Colonic mucosa (tissue), 4 donors: ENCODE data around the gene SPATA13. TPM values are rescaled to one million over a fixed set of nuclear protein-coding genes. Genes with fewer than 3 reads are reported as not detected.

Experiments
- DNase-seq: peaks from one replicate; pipeline ENCODE4 v3.0.0-alpha.2; 2020
- H3K27ac ChIP-seq: fragments of 200-600 bp; one replicate; pipeline ENCODE4 v1.8.0; 2021
- H3K27me3 ChIP-seq: fragments of 200-600 bp; one replicate; pipeline ENCODE4 v1.8.0; 2021
- H3K36me3 ChIP-seq: fragments of 200-600 bp; one replicate; pipeline ENCODE4 v1.8.0; 2021
- H3K4me1 ChIP-seq: fragments of 200-600 bp; one replicate; pipeline ENCODE4 v1.8.0; 2021; ENCODE audit warnings: mild to moderate bottlenecking
- H3K4me3 ChIP-seq: fragments of 200-600 bp; one replicate; pipeline ENCODE4 v1.8.0; 2021
- H3K9ac ChIP-seq, 2 donors: one replicate each; pipeline ENCODE4 v1.7.0; 2013; ENCODE audit warnings: control low read depth in 2 of 2, low read depth in 2 of 2, low read length in 2 of 2
- H3K9me3 ChIP-seq: fragments of 200-600 bp; one replicate; pipeline ENCODE4 v1.8.0; 2021
- intact Hi-C: fragments of 100-400 bp; cut with DNase I; formaldehyde crosslinking; loops from one replicate; pipeline ENCODE4 v1.14.1; 2022
- total RNA-seq, 2 donors: library from RNA; stranded (reverse); fragmentation: NEBNext Ultra II Directional in 1 of 2; extraction: Animal tissue kit (Norgen Biotek cat#: 25700) in 1 of 2; gene quantifications; one replicate each; pipeline ENCODE4 v1.2.1, GENCODE V29; 2021
- TF ChIP-seq, protein P1 (sequence below): fragments of 200-600 bp; IDR thresholded peaks from one replicate; pipeline ENCODE4 v1.8.0; 2022; ENCODE audit warnings: antibody characterized with exemption, mild to moderate bottlenecking
- donor health status: healthy.
- donor health status: DM: no; HTN: no; CAD: no.
- donor health status: DM: no; HTN: no; CAD: no.

Gene SPATA13
- total RNA-seq, 2 donors from 2014 or later = 41.5 to 43.8 TPM

DNA sequence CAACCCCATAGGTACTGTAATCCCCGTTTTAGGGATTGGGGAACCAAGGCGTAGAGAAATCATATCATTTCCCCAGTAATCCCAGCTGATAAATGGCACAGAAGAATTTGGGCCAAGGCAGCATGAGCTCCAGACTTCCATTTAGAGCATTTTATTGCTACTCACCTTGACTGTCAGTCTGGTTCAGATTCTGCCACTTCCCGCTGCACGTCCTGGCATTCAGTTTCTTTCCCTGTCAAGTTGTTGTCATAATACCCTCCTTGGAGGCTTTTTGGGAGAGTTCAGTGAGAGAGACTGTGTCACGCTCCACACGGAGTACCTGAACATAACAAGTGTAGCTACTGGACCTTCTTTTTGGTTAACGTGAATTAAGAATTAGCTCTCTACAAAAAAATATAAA is 141.4 kb downstream of the SPATA13 start:
- TF ChIP-seq, protein P1, sequence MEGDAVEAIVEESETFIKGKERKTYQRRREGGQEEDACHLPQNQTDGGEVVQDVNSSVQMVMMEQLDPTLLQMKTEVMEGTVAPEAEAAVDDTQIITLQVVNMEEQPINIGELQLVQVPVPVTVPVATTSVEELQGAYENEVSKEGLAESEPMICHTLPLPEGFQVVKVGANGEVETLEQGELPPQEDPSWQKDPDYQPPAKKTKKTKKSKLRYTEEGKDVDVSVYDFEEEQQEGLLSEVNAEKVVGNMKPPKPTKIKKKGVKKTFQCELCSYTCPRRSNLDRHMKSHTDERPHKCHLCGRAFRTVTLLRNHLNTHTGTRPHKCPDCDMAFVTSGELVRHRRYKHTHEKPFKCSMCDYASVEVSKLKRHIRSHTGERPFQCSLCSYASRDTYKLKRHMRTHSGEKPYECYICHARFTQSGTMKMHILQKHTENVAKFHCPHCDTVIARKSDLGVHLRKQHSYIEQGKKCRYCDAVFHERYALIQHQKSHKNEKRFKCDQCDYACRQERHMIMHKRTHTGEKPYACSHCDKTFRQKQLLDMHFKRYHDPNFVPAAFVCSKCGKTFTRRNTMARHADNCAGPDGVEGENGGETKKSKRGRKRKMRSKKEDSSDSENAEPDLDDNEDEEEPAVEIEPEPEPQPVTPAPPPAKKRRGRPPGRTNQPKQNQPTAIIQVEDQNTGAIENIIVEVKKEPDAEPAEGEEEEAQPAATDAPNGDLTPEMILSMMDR = no peak
- Histone ChIP-seq H3K27me3 (no peaks in the 10 kb centered on the region), H3K4me1 (no peaks in the 10 kb centered on the region), H3K27ac (no peak overlapping the region), H3K4me3 (no peak overlapping the region), H3K36me3 (peaks cover 17% of the 10 kb centered on the region), H3K9me3 (no peaks in the 10 kb centered on the region), H3K9ac (no peak overlapping the region)
- no peak for DNase-seq
- intact Hi-C loops = loop anchor here (5.0 kb wide), 1 partner anchor 205 kb away; no protein-coding TSS in a partner anchor

DNA sequence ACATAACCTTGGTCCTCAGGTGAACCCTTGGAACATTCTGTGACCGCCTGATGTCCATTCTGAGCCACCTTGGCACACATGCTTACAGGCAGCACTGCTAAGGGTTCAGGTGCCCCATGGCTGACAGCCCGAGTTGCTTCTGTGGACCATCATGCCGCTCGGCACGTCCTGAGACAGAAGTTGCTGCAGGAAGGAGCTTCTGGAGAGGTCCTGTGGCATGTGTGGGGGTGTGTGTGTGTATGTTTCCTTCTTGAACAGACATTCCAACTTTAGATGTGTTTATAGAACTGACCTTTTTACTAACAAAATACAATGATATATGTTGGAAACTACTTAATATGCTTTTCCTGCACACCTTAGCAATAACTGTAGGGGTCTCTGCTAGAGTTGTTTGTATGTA is 144.1 kb downstream of the SPATA13 start:
- intact Hi-C loops = loop anchor here (5.0 kb wide), 1 partner anchor 203 kb away; no protein-coding TSS in a partner anchor
- Histone ChIP-seq H3K4me1 (no peaks in the 10 kb centered on the region), H3K27me3 (no peaks in the 10 kb centered on the region), H3K4me3 (no peak overlapping the region), H3K27ac (no peak overlapping the region), H3K9me3 (no peaks in the 10 kb centered on the region), H3K9ac (no peak overlapping the region), H3K36me3 (peaks cover 11% of the 10 kb centered on the region)
- TF ChIP-seq, protein P1 = no peak
- no peak for DNase-seq

DNA sequence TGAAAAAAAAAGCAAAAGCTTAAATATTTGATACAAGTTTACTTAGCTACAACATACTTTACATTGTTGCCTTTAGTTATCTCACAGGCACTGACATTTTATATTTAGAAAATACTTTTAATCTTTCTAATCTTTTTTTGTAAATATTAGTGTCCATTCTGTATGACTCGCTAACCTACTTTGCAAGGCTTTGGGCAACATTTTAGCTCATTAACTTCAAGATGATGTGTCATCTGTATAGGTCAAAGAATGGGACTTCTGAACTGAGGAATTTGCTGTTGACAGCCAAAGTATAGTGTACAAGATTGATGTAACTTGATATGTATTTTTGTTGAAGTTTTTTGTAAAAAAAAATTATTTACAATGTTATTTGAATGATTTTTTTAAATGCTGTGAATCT is 146.1 kb downstream of the SPATA13 start:
- H3K27me3 ChIP-seq = no peaks in the 10 kb centered on the region
- H3K9me3 ChIP-seq = no peaks in the 10 kb centered on the region
- peaks cover 7% of the 10 kb centered on the region for H3K36me3 ChIP-seq

DNA sequence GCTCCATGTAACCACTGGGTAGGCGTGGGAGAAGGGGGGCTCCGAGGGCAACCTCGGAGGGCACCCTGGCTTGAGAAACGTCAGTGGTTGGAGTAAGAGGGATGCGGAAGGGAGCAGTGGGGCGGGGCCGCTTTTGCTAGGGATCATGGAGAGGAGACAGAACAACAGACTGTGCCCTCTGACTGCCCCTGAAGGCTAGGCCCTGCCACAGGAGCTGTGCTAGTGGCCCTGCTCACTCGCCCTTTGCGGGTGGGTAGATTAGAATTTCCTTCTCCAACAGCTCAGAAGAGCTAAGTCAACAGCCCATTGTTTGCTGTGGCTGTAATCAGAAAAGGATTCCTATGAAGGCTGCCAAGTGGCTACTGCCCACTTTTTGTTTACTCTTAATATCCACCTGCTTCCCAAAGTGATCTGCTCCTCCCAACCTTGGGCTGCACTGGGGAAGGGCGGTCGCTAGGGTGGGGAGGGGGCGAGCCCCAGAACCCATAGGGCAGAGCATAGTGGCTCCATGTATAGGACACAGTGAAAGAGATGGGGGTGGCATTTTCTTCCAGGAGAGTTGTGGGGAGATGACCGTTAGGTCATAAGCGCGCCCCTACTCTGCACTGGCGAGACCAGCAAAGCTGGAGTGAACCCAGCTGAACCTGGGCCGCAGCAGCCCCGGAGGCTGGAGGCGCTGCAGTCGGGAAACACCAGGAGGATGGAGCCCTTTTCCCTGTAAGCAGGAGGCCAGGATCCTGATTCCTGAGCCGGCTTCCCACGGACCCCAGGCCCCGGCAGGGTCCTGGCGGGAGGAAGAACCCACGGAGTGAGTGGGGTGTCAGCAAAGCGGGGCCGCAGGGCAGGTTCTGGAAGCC is 146.9 kb downstream of the SPATA13 start:
- Histone ChIP-seq H3K27me3 (no peaks in the 10 kb centered on the region), H3K4me1 (no peaks in the 10 kb centered on the region), H3K27ac (no peak overlapping the region), H3K9me3 (no peaks in the 10 kb centered on the region), H3K9ac (no peak overlapping the region), H3K36me3 (peaks cover 7% of the 10 kb centered on the region), H3K4me3 (no peak overlapping the region)
- DNase-seq = no peak
- intact Hi-C loops = no loop called here
- TF ChIP-seq, protein P1 = no peak

More for the DNA sequence above, 146.1 kb downstream of the SPATA13 start:
- H3K9ac ChIP-seq = no peak overlapping the region
- DNase-seq = no peak
- TF ChIP-seq, protein P1 = no peak
- intact Hi-C loops = no loop called here
- H3K4me3 ChIP-seq = no peak overlapping the region
- no peak overlapping the region for H3K27ac ChIP-seq
- no peaks in the 10 kb centered on the region for H3K4me1 ChIP-seq

DNA sequence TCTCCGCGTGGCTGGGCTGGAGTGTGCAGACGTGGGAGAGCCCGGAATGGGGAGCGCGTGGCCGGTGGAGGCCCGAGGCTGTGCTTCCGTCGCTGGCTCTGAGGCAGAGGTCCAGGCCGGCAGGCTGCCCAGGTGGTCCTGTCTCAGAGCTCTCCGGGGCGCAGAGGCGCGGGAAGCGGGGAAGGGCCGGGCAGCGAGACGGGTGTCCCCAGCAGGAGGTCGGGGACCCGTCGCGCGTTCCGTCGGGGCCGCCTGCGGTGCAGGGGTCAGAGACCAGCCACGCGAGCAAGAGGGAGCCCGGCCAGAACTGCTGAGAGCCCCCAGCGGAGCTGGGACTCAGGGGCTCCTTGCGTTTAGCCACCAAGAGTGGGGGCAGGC is 147.5 kb downstream of the SPATA13 start:
- intact Hi-C loops = no loop called here
- no peaks in the 10 kb centered on the region for H3K4me1 ChIP-seq
- H3K4me3 ChIP-seq = no peak overlapping the region
- no peaks in the 10 kb centered on the region for H3K27me3 ChIP-seq
- no peak overlapping the region for H3K9ac ChIP-seq
- H3K27ac ChIP-seq = no peak overlapping the region
- TF ChIP-seq, protein P1 = no peak
- no peaks in the 10 kb centered on the region for H3K9me3 ChIP-seq
- peaks cover 2% of the 10 kb centered on the region for H3K36me3 ChIP-seq
- no peak for DNase-seq
